HG03432 (cell line): ENCODE results near the gene MARCHF7.

Experiments used
- ATAC-seq: cut with Tn5 transposase; IDR thresholded peaks from one replicate; pipeline ENCODE4 v1.9.1; 2021; ENCODE audit warnings: mild to moderate bottlenecking, moderate library complexity; ENCODE audit not compliant: unreplicated experiment

The MARCHF7 gene

GRCh38 chr2:159760326-159760725, 48.0 kb downstream of the MARCHF7 start:
- ATAC-seq: no peak

GRCh38 chr2:159762075-159762474, 49.8 kb downstream of the MARCHF7 start:
- ATAC-seq: no peak
